ENCODE results near the gene DEGS1.

DEGS1 gene

DNA sequence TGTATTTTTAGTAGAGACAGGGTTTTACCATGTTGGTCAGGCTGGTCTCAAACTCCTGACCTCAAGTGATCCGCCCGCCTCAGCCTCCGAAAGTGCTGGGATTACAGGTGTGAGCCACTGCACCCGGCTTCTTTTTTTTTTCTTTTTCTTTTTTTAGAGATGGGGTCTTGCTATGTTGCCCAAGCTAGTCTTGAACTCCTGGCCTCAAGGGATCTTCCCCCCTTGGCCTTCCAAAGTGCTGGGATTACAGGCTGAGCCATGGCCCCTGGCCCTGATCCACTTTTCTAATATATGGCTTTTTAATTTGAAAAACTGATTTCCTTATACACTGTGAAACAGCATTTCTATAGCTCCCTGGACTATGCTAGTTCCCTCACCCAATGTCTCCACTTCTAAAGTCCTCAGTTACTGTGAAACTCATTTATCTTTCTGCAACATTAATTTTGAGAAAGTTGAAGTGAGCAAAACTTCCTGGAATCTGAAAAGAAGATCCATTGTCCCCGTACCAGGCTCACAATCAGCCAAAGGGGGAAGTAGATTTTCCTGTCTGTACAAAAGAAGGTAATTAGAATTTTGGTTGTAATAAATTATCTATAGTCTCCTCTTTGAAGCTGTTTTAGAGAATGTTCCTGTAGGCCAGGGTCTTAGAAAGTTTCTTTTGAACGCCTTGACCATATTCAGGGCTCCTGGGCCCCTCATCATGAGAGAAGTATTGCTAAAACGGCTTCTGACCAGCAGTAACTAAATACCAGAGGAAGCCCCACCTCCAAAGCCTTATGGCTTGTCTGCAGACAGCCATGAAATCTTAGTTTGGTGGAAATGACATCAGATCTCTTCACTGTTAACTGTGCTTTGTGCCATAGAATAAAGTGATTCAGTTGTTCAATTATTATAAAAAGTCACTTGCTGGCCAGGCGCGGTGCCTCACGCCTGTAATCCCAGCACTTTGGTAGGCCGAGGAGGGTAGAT lies 34.9 kb downstream of the DEGS1 start:
- no peak for DNase-seq

- no peak for DNase-seq
Observed at GRCh38 chr1:224219011-224219611, 36.1 kb downstream of the DEGS1 start.

DNA sequence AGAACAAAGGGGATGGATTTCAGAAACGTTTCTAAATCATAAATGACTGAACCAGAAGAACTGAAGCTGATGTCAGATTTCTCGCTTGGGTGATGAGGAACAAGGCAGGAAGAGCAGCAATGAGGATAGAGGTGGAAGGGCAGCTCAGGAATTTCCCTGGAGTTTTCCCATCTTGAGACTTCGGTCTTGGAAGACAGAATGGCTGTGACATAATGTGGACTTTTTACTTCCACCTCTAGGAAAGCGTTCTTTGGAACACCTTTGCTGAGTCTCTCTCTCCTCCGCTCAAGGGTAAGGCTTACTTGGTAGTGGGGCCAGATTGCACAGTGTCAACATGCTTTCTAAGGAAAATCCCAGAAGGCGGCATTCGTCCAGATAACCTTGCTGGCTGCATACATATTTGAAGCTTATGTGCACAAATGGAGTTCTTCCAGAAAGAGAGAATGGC lies 36.6 kb downstream of the DEGS1 start:
- DNase-seq = no peak

DNA sequence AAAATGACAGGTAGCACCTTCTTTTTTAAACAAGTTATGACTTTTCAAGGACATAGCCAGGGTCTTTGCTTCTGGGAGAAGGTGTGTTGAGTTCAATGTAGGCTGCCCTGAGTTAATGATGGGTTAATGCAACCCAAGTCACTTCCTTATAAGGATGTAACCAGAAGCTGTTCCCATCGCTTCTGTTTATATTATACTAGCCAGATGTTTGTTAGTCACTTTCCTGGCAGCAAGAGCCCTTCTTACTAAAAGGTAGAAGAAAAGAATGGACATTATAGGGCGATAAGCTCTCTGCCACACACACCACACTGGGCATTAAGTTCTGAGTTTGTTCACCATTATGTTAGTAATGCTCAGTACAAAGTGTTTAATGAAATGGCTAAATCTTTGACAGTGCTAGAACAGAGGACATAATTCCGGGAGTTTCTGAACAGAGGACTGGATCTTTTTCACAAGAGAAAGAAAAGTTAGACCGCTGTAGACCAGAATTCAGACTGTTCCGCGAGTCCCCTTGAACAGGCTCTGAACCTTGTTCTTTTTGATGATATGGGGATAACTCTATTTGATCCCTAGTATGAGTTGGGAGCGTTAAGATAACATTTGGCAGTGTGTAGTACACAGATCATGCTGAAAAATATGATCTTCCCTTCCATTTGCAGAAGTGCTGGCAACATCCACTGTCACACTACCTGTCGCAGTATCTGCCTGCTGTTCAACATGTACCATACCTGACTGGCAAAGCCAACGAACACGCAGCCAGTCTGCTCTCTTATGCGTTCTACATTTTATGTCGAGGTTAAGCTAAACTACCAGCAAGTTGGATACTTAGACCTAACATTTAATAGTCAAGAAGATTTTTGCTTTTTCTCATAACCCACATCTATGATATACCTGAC lies 41.0 kb downstream of the DEGS1 start:
- DNase-seq = no peak

DNA sequence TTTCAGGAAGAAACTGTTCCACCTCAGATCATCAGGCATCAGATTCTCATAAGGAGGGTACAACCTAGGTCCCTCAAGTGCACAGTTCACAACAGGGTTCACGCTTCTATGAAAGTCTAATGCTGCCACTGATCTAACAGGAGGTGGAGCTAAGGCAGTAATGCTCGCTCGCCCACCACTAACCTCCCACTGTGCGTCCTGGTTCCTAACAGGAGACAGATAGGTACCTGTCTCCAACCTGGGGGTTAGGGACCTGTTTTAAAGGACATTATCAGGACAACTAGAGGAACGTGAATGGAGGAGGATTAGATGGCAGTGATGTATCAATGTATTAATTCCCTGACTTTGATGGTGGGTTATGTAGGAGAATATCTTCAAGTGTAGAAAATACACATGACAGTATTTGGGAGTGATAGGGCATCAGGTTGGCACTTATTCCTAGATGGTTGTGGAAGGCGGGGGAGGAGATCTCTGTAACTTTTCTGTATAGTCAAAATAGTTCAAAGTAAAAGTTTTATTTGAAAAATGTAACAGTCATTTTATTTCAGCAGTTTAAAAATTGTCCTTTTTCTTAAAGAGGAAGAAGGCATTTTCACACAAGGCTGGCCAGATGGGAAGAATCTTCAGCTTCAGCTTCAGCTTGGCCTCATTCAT lies 43.9 kb downstream of the DEGS1 start:
- no peak for DNase-seq

- no peak for DNase-seq
Observed at GRCh38 chr1:224234017-224234416, 51.0 kb downstream of the DEGS1 start.

DNA sequence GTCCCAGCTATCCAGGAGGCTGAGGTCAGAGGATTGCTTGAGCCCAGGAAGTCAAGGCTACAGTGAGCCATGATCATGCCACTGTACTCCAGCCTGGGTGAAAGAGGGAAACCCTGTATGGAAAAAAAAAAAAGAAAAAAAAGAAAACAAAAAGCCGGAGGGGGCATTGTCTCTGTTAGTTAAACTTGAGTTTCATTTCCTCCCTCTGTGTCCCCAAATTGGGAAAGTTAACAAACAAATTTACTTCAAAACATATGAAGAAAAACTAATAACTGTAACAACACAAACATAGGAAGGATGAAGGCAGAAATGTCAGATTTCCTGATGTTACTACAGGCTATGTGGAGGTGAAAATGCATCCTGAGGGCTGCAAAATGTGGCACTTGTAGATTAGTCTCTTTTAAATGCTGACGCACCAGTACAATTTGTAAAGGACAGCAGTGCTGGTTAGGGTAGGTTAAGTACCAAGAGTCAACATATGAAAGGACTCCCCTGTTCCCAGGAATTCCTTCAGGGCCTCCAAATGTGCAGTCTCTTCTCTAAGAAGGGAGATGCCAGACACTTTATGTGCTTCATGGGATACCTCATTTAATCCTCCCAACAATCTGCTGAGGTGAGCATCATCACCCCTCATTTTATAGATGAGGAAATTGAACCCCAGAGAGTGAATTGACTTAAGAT lies 52.9 kb downstream of the DEGS1 start:
- no peak for DNase-seq

GRCh38 chr1:224237119-224237881 lies 54.3 kb downstream of the DEGS1 start:
- DNase-seq = no peak

GRCh38 chr1:224238212-224238611 lies 55.2 kb downstream of the DEGS1 start:
- DNase-seq = no peak

DNA sequence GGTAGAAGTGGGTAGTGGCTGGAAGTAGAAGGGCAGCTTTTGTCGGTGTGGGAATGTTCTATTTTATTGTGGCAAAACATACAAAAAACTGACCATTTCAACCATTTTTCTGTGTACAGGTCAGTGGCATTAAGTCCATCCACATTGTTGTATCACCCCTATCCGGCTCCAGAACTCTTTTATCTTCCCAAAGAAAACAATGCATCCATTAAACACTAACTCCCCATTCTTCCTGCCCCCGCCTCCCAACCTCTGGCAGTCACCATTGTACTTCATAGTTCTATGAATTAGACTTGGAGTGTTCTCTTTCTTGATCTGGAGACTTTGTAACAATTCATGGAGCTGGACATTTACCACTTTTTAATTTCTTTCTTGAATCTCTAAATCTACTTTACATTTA lies 55.7 kb downstream of the DEGS1 start:
- no peak for DNase-seq

Data from stimulated activated CD8-positive, alpha-beta memory T cell treated with anti-CD3 and anti-CD28 coated beads, Interleukin-4, amount 100 ng/mL, for 48 hours (primary cell).